GM12878 (cell line): Measurements from ENCODE around the gene SMIM9. TPM values are rescaled to one million over a fixed set of nuclear protein-coding genes. Genes with fewer than 3 reads are reported as not detected.

ENCODE experiments used
- ATAC-seq: fragments of 200-7000 bp; cut with Tn5 transposase; 3 replicates; pipeline ENCODE4 v1.9.1; 2020; ENCODE audit warnings: mild to moderate bottlenecking, moderate library complexity
- BruUV-seq: library from RNA; stranded (reverse); fragments of 400-500 nt; replicated peaks from 2 replicates; lab custom pipeline; 2021; lab: Mats Ljungman, UMichigan
- CTCF ChIA-PET: fragments of 300-600 bp; sonication (Branson Sonifier 250); formaldehyde crosslinking; extraction: SDS; loops from one replicate; lab custom pipeline; 2021; ENCODE audit warnings: inconsistent platforms; lab: Yijun Ruan, JAX
- POLR2A ChIA-PET: fragments of 350-600 bp; formaldehyde crosslinking; extraction: SDS; loops from one replicate; lab custom pipeline; 2021; ENCODE audit warnings: inconsistent platforms; lab: Charles Lee
- RAD21 ChIA-PET: fragments of 300-600 bp; sonication (Branson Sonifier 250); formaldehyde crosslinking; loops from one replicate; lab custom pipeline; 2023; ENCODE audit warnings: antibody characterized with exemption; ENCODE audit not compliant: unreplicated experiment; lab: Charles Lee
- SMC1A ChIA-PET: fragments of 300-600 bp; sonication (Branson Sonifier 250); formaldehyde crosslinking; loops from one replicate; lab custom pipeline; 2023; ENCODE audit not compliant: unreplicated experiment, uncharacterized antibody; lab: Charles Lee
- DNase-seq: peaks from one replicate; pipeline ENCODE4 v3.0.0-alpha.2; 2011; ENCODE audit warnings: low read depth, low spot score
- FAIRE-seq: peaks from 3 replicates; lab custom pipeline; 2011; peaks lifted over from hg19 to GRCh38; lab: Jason Lieb, UNC
- H2AFZ ChIP-seq: 2 replicates; pipeline ENCODE4 v1.6.0; 2011; ENCODE audit warnings: low read depth, low read length, control low read depth; ENCODE audit not compliant: control insufficient read depth
- H3K27ac ChIP-seq: 2 replicates; pipeline ENCODE4 v1.5.1; 2011; ENCODE audit warnings: control low read depth; ENCODE audit not compliant: control insufficient read depth, insufficient read depth
- H3K27me3 ChIP-seq, 2 experiments: replicated peaks in 1 of 2; 2 replicates each; pipeline versions ENCODE4 v1.6.0 to v1.6.1; 2011; ENCODE audit warnings: low read length in 1 of 2; ENCODE audit not compliant: control insufficient read depth in 2 of 2, insufficient read depth in 2 of 2
- H3K36me3 ChIP-seq, 2 experiments: 2 replicates each; pipeline ENCODE4 v1.5.1; 2011; ENCODE audit warnings: low read length in 1 of 2; ENCODE audit not compliant: control insufficient read depth in 2 of 2, insufficient read depth in 2 of 2
- H3K4me1 ChIP-seq: 2 replicates; pipeline ENCODE4 v1.6.1; 2011; ENCODE audit warnings: mild to moderate bottlenecking, low read length, moderate library complexity, mixed read lengths; ENCODE audit not compliant: control insufficient read depth, insufficient read depth
- H3K4me2 ChIP-seq: 2 replicates; pipeline ENCODE4 v1.6.0; 2011; ENCODE audit warnings: control low read depth; ENCODE audit not compliant: control insufficient read depth, insufficient read depth
- H3K4me3 ChIP-seq: fragments of 200-600 bp; sonication (generic); 2 replicates; pipeline ENCODE4 v1.5.1; 2016
- H3K79me2 ChIP-seq: 2 replicates; pipeline ENCODE4 v1.6.0; 2011; ENCODE audit warnings: low read length; ENCODE audit not compliant: control insufficient read depth, insufficient read depth
- H3K9ac ChIP-seq: 2 replicates; pipeline ENCODE4 v1.8.0; 2011; ENCODE audit warnings: low read length, control low read depth, mixed read lengths; ENCODE audit not compliant: control insufficient read depth, insufficient read depth
- H3K9me3 ChIP-seq: replicated peaks from 3 replicates; pipeline ENCODE4 v1.5.1; 2011; ENCODE audit warnings: mild to moderate bottlenecking, low read length; ENCODE audit not compliant: control insufficient read depth, insufficient read depth
- H4K20me1 ChIP-seq: 2 replicates; pipeline ENCODE4 v1.6.0; 2011; ENCODE audit not compliant: control insufficient read depth, insufficient read depth
- CBFB ChIP-seq: IDR thresholded peaks from 2 replicates; pipeline ENCODE4 v1.6.1; 2016; ENCODE audit warnings: antibody characterized with exemption, low read depth
- EED ChIP-seq: sonication (generic); IDR thresholded peaks from 2 replicates; pipeline ENCODE4 v1.6.1; 2016; ENCODE audit warnings: antibody characterized with exemption, low read depth
- EP300 ChIP-seq, 2 experiments: fragments of 150-350 bp in 1 of 2; IDR thresholded peaks; 2 replicates each; pipeline ENCODE4 v1.6.1; 2011 to 2012; ENCODE audit warnings: low read depth in 2 of 2, low read length in 2 of 2, borderline replicate concordance in 1 of 2, improper control_type of control experiment in 1 of 2, inconsistent platforms in 1 of 2; ENCODE audit not compliant: control insufficient read depth in 1 of 2
- ETV6 ChIP-seq, 2 experiments: fragments of 450-650 bp in 1 of 2; IDR thresholded peaks in 1 of 2; conservative IDR thresholded peaks in 1 of 2; 2 replicates each; pipeline ENCODE4 v1.6.1; 2014; ENCODE audit warnings: antibody characterized with exemption in 1 of 2, borderline replicate concordance in 1 of 2, low read depth in 1 of 2, mild to moderate bottlenecking in 1 of 2, moderate library complexity in 1 of 2
- HDAC6 ChIP-seq: fragments of 200-600 bp; sonication (generic); IDR thresholded peaks from one replicate; pipeline ENCODE4 v1.8.0; 2017; ENCODE audit warnings: antibody characterized with exemption; ENCODE audit not compliant: unreplicated experiment
- IKZF1 ChIP-seq: fragments of 450-650 bp; conservative IDR thresholded peaks from 2 replicates; pipeline ENCODE4 v1.6.1; 2017; ENCODE audit warnings: antibody characterized with exemption, mild to moderate bottlenecking
- MXI1 ChIP-seq: fragments of 150-350 bp; IDR thresholded peaks from 2 replicates; pipeline ENCODE4 v1.6.1; 2011; ENCODE audit warnings: low read depth, mild to moderate bottlenecking, inconsistent platforms, low read length, improper control_type of control experiment
- NR2F1 ChIP-seq: fragments of 450-650 bp; conservative IDR thresholded peaks from 2 replicates; pipeline ENCODE4 v1.6.1; 2017; ENCODE audit warnings: mild to moderate bottlenecking
- POLR2A ChIP-seq: IDR thresholded peaks from 2 replicates; pipeline ENCODE4 v1.6.1; 2011; ENCODE audit warnings: low read depth, mild to moderate bottlenecking, low read length
- POU2F2 ChIP-seq: IDR thresholded peaks from 3 replicates; pipeline ENCODE4 v1.6.1; 2011; ENCODE audit warnings: low read depth, mild to moderate bottlenecking, low read length, borderline replicate concordance
- RCOR1 ChIP-seq: conservative IDR thresholded peaks from 2 replicates; pipeline ENCODE4 v1.6.1; 2012; ENCODE audit warnings: low read depth, low read length, improper control_type of control experiment
- SMAD5 ChIP-seq: IDR thresholded peaks from 2 replicates; pipeline ENCODE4 v1.6.1; 2016; ENCODE audit warnings: antibody characterized with exemption, low read depth
- SUPT20H ChIP-seq: IDR thresholded peaks from 2 replicates; pipeline ENCODE4 v1.6.1; 2011; ENCODE audit warnings: low read depth, mild to moderate bottlenecking, low read length, moderate library complexity, borderline replicate concordance; ENCODE audit not compliant: control insufficient read depth
- ZNF207 ChIP-seq: fragments of 450-650 bp; IDR thresholded peaks from 2 replicates; pipeline ENCODE4 v1.6.1; 2014; ENCODE audit warnings: antibody characterized with exemption, mild to moderate bottlenecking, borderline replicate concordance
- ZNF384 ChIP-seq: IDR thresholded peaks from 2 replicates; pipeline ENCODE4 v1.6.1; 2012; ENCODE audit warnings: low read depth, mild to moderate bottlenecking, low read length, improper control_type of control experiment, borderline replicate concordance
- WGBS: methylation state at CpG from one replicate; pipeline ENCODE4 v1.1.6; 2016; ENCODE audit warnings: low lambda C conversion rate; ENCODE audit not compliant: insufficient replicate concordance, insufficient coverage; ENCODE audit errors: missing lambda C conversion rate; 5-methylcytosine and 5-hydroxymethylcytosine counted together
- in situ Hi-C: fragments of 300-500 bp; cut with MboI; formaldehyde crosslinking; loops from 9 replicates; pipeline ENCODE4 v1.14.3; 2018; ENCODE audit warnings: mixed read lengths
- intact Hi-C: fragments of 100-400 bp; cut with micrococcal nuclease; formaldehyde crosslinking; loops from one replicate; pipeline ENCODE4 v1.14.2; 2022; ENCODE audit not compliant: unreplicated experiment
- polyA plus RNA-seq, 11 experiments: library from polyadenylated mRNA; depleted of rRNA in 4 of 11; unstranded in 6 of 11; stranded (reverse) in 5 of 11; fragments of >200 nt; fragmentation: Nextera tagmentation in 4 of 11; fragmentation: Illumina TruSeq in 1 of 11; extraction: Ambion mirVana in 4 of 11; extraction: Trizol in 1 of 11; gene quantifications; 1 replicate in 1 of 11; 2 replicates in 10 of 11; pipeline versions ENCODE4 v1.2.1 to v1.2.3, GENCODE V29; 2011 to 2016; ENCODE audit warnings: inconsistent platforms in 2 of 11, missing spikeins in 2 of 11, low read depth in 1 of 11
- total RNA-seq, 4 experiments: library from RNA; depleted of rRNA in 3 of 4; stranded (reverse); fragments of >200 nt in 3 of 4; fragmentation: Illumina TruSeq in 1 of 4; extraction: Trizol in 1 of 4; gene quantifications; 2 replicates each; pipeline versions ENCODE4 v1.2.1 to v1.2.3, GENCODE V29; 2013 to 2021
- TF ChIP-seq, protein P1 (sequence below): IDR thresholded peaks from 2 replicates; pipeline ENCODE4 v1.6.1; 2011; ENCODE audit warnings: low read depth, mild to moderate bottlenecking, low read length, moderate library complexity, borderline replicate concordance; ENCODE audit errors: extremely low read depth
- TF ChIP-seq, protein P2 (sequence below): fragments of 450-650 bp; IDR thresholded peaks from 2 replicates; pipeline ENCODE4 v1.6.1; 2016; ENCODE audit warnings: mild to moderate bottlenecking

Gene SMIM9
- total and polyA plus RNA-seq, 10 of the 15 experiments (the other 5 are each of a cell fraction or from before 2014, with no cell fraction given), result not detected

DNA sequence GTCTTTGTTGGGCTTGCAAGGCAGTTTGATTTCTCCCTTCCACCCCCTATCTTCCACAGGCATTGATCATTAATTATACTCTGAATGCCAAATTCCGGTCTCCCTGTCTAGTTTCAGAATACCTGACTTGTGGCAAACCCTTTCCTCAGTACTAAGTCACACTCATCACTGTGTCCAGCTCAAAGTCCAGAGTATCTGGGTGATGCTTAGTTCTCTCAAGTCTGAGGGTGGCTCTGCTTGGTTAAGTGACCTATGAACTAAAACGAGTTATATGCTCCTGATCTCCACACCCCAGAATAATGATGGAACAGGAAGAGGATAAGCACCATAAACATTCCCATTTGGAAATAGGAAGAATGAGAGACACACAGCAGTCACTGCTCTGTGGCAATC lies 6.5 kb downstream of the SMIM9 start (continued):
- no peak for TF ChIP-seq SUPT20H
- TF ChIP-seq ZNF207, result no peak
- no peak for TF ChIP-seq SMAD5
- TF ChIP-seq, protein P1, sequence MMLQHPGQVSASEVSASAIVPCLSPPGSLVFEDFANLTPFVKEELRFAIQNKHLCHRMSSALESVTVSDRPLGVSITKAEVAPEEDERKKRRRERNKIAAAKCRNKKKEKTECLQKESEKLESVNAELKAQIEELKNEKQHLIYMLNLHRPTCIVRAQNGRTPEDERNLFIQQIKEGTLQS, result no peak
- no peak for TF ChIP-seq CBFB
- no peak for TF ChIP-seq EP300 (IDR thresholded peaks at IDR 0.05; ENCODE audit: borderline replicate concordance in 1 of 2, control insufficient read depth in 1 of 2, low read depth in 2 of 2, low read length in 2 of 2)
- TF ChIP-seq ZNF384, result no peak
- no peak for TF ChIP-seq RCOR1
- no peak for TF ChIP-seq HDAC6
- TF ChIP-seq ETV6 (conservative IDR thresholded peaks at IDR 0.05 in 1 of 2, IDR thresholded peaks at IDR 0.05 in 1 of 2; ENCODE audit: borderline replicate concordance in 1 of 2, low read depth in 1 of 2), result no peak

DNA sequence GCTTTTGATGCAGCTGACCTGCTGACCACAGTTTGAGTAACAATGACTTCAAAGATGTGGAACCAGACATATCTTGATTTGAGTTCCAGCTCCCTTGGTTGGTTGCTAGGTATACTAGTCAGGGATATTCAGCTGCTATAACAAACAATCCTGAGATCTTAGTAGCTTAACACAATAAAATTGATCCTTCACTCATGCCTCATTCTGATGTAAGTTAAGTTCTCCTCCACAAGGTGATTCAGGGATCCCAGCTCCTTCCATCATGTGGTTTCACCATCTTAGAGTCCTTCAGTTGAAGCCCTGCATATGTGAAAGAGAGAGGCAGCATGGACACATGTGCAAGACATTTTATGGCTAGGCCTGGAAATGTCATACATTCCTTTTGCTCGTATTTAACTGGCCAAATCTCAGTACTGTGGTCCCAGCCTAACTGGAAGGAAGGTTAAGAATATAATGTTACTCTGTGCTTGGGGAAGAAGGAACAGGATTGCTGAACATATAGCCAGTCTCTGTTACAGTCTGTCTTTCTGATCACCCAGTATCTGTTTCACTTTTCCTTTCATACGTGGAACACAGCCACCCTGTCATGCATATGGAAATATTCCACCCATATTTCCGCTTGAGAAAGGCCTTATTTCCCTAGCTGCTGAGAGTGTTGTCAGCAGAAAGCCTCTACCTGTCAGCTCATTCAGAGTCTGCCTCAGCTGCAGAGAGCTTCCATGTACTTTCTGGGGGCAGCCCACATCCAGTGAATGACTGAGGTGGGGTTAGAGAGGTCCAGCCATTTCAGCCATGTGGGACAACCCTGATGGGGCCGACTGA lies 7.1 kb downstream of the SMIM9 start:
- CTCF ChIA-PET, result interaction anchor here (0.8 to 1.5 kb wide), 6 partner anchors 8 to 229 kb away, joined by 3 to 5 read pairs (median 3); no protein-coding TSS in a partner anchor
- BruUV-seq, result no TSS peak
- 3% methylated on average over 4 of the region's 4 CpGs for WGBS
- TF ChIP-seq POLR2A (peak; percentile 52), MXI1 (no peak), IKZF1 (peak; percentile 8; the same call in 1 of the 2 replicates), EED (0 out of 2 replicates have a peak, but pooled peaks have one; percentile 15), POU2F2 (peak; percentile 93; the same call in 2 of the 3 replicates), NR2F1 (no peak)
- TF ChIP-seq, protein P2, sequence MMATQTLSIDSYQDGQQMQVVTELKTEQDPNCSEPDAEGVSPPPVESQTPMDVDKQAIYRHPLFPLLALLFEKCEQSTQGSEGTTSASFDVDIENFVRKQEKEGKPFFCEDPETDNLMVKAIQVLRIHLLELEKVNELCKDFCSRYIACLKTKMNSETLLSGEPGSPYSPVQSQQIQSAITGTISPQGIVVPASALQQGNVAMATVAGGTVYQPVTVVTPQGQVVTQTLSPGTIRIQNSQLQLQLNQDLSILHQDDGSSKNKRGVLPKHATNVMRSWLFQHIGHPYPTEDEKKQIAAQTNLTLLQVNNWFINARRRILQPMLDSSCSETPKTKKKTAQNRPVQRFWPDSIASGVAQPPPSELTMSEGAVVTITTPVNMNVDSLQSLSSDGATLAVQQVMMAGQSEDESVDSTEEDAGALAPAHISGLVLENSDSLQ, result peak; percentile 22; the same call in 1 of the 2 replicates

More for the DNA sequence above, 7.1 kb downstream of the SMIM9 start:
- DNase-seq, result peak; percentile 53
- SMC1A ChIA-PET, result interaction anchor here (0.5 to 4.5 kb wide), 8 partner anchors 8 to 62 kb away, joined by 3 to 22 read pairs (median 3); partner anchors contain the start of gene MPP1
- H3K27me3 ChIP-seq, result no peaks in the 10 kb centered on the region
- POLR2A ChIA-PET, result interaction anchor here (0.8 to 1.6 kb wide), 3 partner anchors 9 to 22 kb away, joined by 3 to 6 read pairs (median 4); partner anchors contain the start of gene MPP1
- no peaks in the 10 kb centered on the region for H4K20me1 ChIP-seq
- H3K36me3 ChIP-seq, result no peaks in the 10 kb centered on the region
- in situ Hi-C loops (no loop called here), intact Hi-C loops (loop anchor here (2.0 kb wide), 1 partner anchor 63 kb away; no protein-coding TSS in a partner anchor)
- H3K79me2 ChIP-seq, result no peaks in the 10 kb centered on the region
- no peak overlapping the region for H3K9ac ChIP-seq
- peak; percentile 93 for ATAC-seq
- peak overlapping the region; percentile 5; the same call in 1 of the 2 replicates for H3K4me3 ChIP-seq
- H3K27ac ChIP-seq, result peak overlapping the region; percentile 71
- H3K4me2 ChIP-seq, result peak overlapping the region; percentile 78
- peaks cover 17% of the 10 kb centered on the region for H3K4me1 ChIP-seq
- peak; percentile 88 for FAIRE-seq
- RAD21 ChIA-PET, result interaction anchor here (1.1 to 1.4 kb wide), 4 partner anchors 16 to 78 kb away, joined by 3 to 4 read pairs (median 3); partner anchors contain the start of genes DKC1 and MPP1
- H2AFZ ChIP-seq, result peak overlapping the region; percentile 71
- H3K9me3 ChIP-seq, result no peaks in the 10 kb centered on the region
